Inferior parietal cortex (tissue), 1 donor: ENCODE results near the gene PIGC.
"Not testable (repeated sequence)": the region's sequence is repeated elsewhere in the genome, so short reads cannot be mapped to it uniquely, and the experiment has no call there.

ENCODE experiments used
- DNase-seq: peaks from one replicate; pipeline ENCODE4 v3.0.0-alpha.2; 2016; ENCODE audit errors: extremely low spot score

Gene PIGC

GRCh38 chr1:172466795-172467407, 23.0 kb upstream of the PIGC start:
- no peak for DNase-seq

- no peak for DNase-seq
Measured at GRCh38 chr1:172465617-172466016, 21.7 kb upstream of the PIGC start.

GRCh38 chr1:172460887-172461315, 17.0 kb upstream of the PIGC start:
- no peak for DNase-seq

- DNase-seq = no peak
Measured at GRCh38 chr1:172460177-172460576, 16.3 kb upstream of the PIGC start.

GRCh38 chr1:172457479-172458130, 13.7 kb upstream of the PIGC start:
- no peak for DNase-seq

- no peak for DNase-seq
Measured at GRCh38 chr1:172456344-172456769, 12.5 kb upstream of the PIGC start.

- no peak for DNase-seq
Measured at GRCh38 chr1:172455451-172455850, 11.6 kb upstream of the PIGC start.

- DNase-seq = no peak
Measured at GRCh38 chr1:172453607-172454006, 9.7 kb upstream of the PIGC start.

- DNase-seq = no peak
Measured at GRCh38 chr1:172453153-172453545, 9.3 kb upstream of the PIGC start.

- DNase-seq = no peak
Measured at GRCh38 chr1:172452536-172453152, 8.8 kb upstream of the PIGC start.

- DNase-seq = no peak
Measured at GRCh38 chr1:172451002-172451443, 7.2 kb upstream of the PIGC start.

- no peak for DNase-seq
Measured at GRCh38 chr1:172450524-172450885, 6.6 kb upstream of the PIGC start.

- DNase-seq = peak; percentile 58
Measured at GRCh38 chr1:172449585-172450523, 6.0 kb upstream of the PIGC start.

GRCh38 chr1:172448995-172449584, 5.2 kb upstream of the PIGC start:
- DNase-seq = no peak

GRCh38 chr1:172447641-172448040, 3.8 kb upstream of the PIGC start:
- no peak for DNase-seq

GRCh38 chr1:172446547-172446946, 2.7 kb upstream of the PIGC start:
- no peak for DNase-seq

GRCh38 chr1:172442843-172443565, 865 bp downstream of the PIGC start:
- DNase-seq = no peak

- DNase-seq = no peak
Measured at GRCh38 chr1:172442404-172442803, 1.5 kb downstream of the PIGC start.

GRCh38 chr1:172437183-172437582, 6.7 kb downstream of the PIGC start:
- DNase-seq = not testable (repeated sequence)

GRCh38 chr1:172431721-172432192, 12.1 kb downstream of the PIGC start:
- DNase-seq = no peak

- DNase-seq = no peak
Measured at GRCh38 chr1:172431204-172431603, 12.7 kb downstream of the PIGC start.
